Peyer's patch (tissue), 4 donors: ENCODE measurements around the gene PALM2AKAP2.

ENCODE experiments used
- CTCF ChIP-seq, 6 experiments: fragments of 450-650 bp in 4 of 6; fragments of 200-600 bp in 2 of 6; sonication (generic) in 1 of 6; IDR thresholded peaks; one replicate each; pipeline ENCODE4 v1.5.1; 2017 to 2019; ENCODE audit warnings: antibody characterized with exemption in 6 of 6, mild to moderate bottlenecking in 3 of 6, moderate library complexity in 1 of 6
- POLR2A ChIP-seq, 2 donors: fragments of 450-650 bp; IDR thresholded peaks; one replicate each; pipeline ENCODE4 v1.5.1; 2017; ENCODE audit warnings: antibody characterized with exemption in 2 of 2, mild to moderate bottlenecking in 2 of 2, moderate library complexity in 2 of 2

- TF ChIP-seq CTCF (IDR thresholded peaks at IDR 0.05) = no peak
- TF ChIP-seq POLR2A (IDR thresholded peaks at IDR 0.05) = no peak
These were observed 13.9 kb downstream of the PALM2AKAP2 start for GRCh38 chr9:109793921-109794320.
